ENCODE results near the gene NXPE3. TPM values are rescaled to one million over a fixed set of nuclear protein-coding genes. Genes with fewer than 3 reads are reported as not detected.

Gene NXPE3
- total RNA-seq (2014; rRNA removed; shearing (Covaris generic)) (16.7 and 17.9 TPM in 2 replicates), total RNA-seq (2022) (59.2 and 64.3 TPM in 2 replicates), Bru-seq, nascent RNA (percentile 92 among the genes with signal in this experiment), BruChase-seq, experiment 1, labeled RNA remaining after a 6-hour chase (percentile 93 among the genes with signal in this experiment), BruChase-seq, experiment 2, labeled RNA remaining after a 2-hour chase (percentile 94 among the genes with signal in this experiment)
- long read RNA-seq, full-length matches to known transcripts, result 50 of 140 reads
- long read RNA-seq, partial matches to known transcripts, result 17 of 140 reads
- long read RNA-seq, other reads (novel, unspliced or antisense), result 73 of 140 reads

DNA sequence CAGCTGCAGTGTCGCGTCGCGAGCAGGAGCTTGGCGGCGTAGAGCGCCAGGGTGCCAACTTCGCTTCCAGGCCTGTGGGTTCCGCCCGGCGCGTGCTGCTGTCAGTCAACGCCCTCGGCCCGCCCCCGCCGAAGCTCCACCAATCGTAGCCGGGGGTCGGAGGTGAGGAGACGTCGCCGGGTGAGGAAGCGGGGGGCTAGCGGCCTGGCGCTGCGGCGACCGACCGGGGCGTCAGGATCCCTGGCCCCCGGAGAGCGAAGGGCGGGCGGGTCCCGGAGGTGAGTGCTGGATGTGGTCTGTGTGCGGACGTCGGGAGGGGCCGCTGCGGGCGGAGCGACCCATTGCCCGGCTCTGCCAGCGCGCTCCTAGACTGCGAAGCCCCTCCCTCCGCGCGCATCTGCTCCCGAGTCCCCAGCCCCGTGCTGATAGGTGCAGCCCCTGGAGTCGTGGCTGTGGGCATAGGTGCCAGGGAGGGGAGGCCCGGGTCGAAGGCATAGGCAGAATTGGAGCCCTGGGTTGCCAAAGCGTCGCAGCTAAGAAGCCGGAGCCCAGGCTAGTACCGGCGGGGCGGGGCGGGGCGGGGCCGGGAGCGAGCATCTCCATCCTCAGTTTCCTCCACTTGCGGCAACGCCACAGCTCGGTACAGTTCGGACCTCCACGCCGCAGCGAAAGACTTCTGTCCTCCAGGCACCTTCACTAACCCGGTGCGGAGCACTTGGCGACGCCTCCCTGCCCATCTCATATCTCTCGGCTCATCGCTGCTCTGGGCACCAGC, at the start of gene NXPE3:
TSS of gene NXPE3 (plus strand) at position 165 of the 775 bp plus-strand sequence. CDS start 6,386 bp downstream, outside the sequence.
- Histone ChIP-seq H3K4me3 (ENCODE audit: low read depth, low read length, poor library complexity, severe bottlenecking) (peak within 1 kb of the TSS; percentile 77), H3K36me3 (ENCODE audit: insufficient read depth, low read length) (peaks cover 37% of the 10 kb centered on the region), H3K9me2 (ENCODE audit: insufficient read depth, low read length) (no peaks in the 10 kb centered on the region), H2AFZ (ENCODE audit: low read length) (peak within 1 kb of the TSS; percentile 80), H3K79me2 (ENCODE audit: insufficient read depth, low read depth, low read length) (peaks cover 42% of the 10 kb centered on the region), H4K20me1 (ENCODE audit: insufficient read depth, low read length) (peaks cover 14% of the 10 kb centered on the region; the same call in 1 of the 2 replicates), H3K9me3 (ENCODE audit: low read length) (no peaks in the 10 kb centered on the region), H3K4me1 (ENCODE audit: insufficient read depth, low read length, poor library complexity, severe bottlenecking) (peaks cover 62% of the 10 kb centered on the region), H3K27ac (ENCODE audit: low read depth, low read length, poor library complexity, severe bottlenecking) (peak within 1 kb of the TSS; percentile 87), H3K4me2 (ENCODE audit: low read length) (peak within 1 kb of the TSS; percentile 96)
- ChIA-PET CTCF (ENCODE audit: unreplicated experiment) (interaction anchor here (0.6 kb wide), 1 partner anchor 14 kb away, joined by 3 read pairs; no protein-coding TSS in a partner anchor), POLR2A (interaction anchor here (0.6 to 3.4 kb wide), 12 partner anchors 10 to 72 kb away, joined by 3 to 19 read pairs (median 4); partner anchors contain the start of gene CEP97)
- intact Hi-C loops (cut with micrococcal nuclease; ENCODE audit: unreplicated experiment), result loop anchor here (1.0 to 2.0 kb wide), 3 partner anchors 13 to 78 kb away; partner anchors contain the start of gene CEP97
- no TSS peak for BruUV-seq (replicated peaks)
- TF ChIP-seq, protein P1, sequence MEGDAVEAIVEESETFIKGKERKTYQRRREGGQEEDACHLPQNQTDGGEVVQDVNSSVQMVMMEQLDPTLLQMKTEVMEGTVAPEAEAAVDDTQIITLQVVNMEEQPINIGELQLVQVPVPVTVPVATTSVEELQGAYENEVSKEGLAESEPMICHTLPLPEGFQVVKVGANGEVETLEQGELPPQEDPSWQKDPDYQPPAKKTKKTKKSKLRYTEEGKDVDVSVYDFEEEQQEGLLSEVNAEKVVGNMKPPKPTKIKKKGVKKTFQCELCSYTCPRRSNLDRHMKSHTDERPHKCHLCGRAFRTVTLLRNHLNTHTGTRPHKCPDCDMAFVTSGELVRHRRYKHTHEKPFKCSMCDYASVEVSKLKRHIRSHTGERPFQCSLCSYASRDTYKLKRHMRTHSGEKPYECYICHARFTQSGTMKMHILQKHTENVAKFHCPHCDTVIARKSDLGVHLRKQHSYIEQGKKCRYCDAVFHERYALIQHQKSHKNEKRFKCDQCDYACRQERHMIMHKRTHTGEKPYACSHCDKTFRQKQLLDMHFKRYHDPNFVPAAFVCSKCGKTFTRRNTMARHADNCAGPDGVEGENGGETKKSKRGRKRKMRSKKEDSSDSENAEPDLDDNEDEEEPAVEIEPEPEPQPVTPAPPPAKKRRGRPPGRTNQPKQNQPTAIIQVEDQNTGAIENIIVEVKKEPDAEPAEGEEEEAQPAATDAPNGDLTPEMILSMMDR (conservative IDR thresholded peaks at IDR 0.05; ENCODE audit: low read length), result no peak
- TF ChIP-seq EZH2phosphoT487 (IDR thresholded peaks at IDR 0.05; ENCODE audit: borderline replicate concordance, low read depth, low read length), result no peak
- peak; percentile 92 for DNase-seq (ENCODE audit: low spot score)

DNA sequence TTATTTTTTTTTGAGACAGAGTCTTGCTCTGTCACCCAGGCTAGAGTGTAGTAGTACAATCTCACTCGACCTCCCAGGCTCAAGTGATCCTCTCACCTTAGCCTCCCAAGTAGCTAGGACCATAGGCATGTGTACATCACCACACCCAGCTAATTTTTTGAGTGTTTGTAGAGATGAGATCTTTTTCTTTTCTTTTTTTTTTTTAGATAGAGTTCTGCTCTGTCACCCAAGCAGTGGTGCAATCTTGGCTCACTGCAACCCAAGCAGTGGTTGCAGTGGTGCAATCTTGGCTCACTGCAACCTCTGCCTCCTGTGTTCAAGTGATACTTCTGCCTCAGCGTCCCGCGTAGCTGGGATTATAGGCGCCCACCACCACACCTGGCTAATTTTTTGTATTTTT, 49.4 kb upstream of the NXPE3 start:
- ChIA-PET CTCF (ENCODE audit: unreplicated experiment) (no interaction called here), POLR2A (interaction anchor here (0.6 to 1.0 kb wide), 3 partner anchors 38 to 51 kb away, joined by 3 to 4 read pairs (median 3); no protein-coding TSS in a partner anchor)
- no peaks in the 10 kb centered on the region for H4K20me1 ChIP-seq (ENCODE audit: insufficient read depth, low read length)
- peaks cover 82% of the 10 kb centered on the region for H3K36me3 ChIP-seq (ENCODE audit: insufficient read depth, low read length)
- H3K4me1 ChIP-seq (ENCODE audit: insufficient read depth, low read length, poor library complexity, severe bottlenecking), result peaks cover 17% of the 10 kb centered on the region
- peaks cover 54% of the 10 kb centered on the region for H3K79me2 ChIP-seq (ENCODE audit: insufficient read depth, low read depth, low read length)
- no peak overlapping the region for H2AFZ ChIP-seq (ENCODE audit: low read length)
- no peak for DNase-seq (ENCODE audit: low spot score)
- no peak overlapping the region for H3K4me3 ChIP-seq (ENCODE audit: low read depth, low read length, poor library complexity, severe bottlenecking)
- TF ChIP-seq EZH2phosphoT487 (IDR thresholded peaks at IDR 0.05; ENCODE audit: borderline replicate concordance, low read depth, low read length), result no peak
- TF ChIP-seq, protein P1 (conservative IDR thresholded peaks at IDR 0.05; ENCODE audit: low read length), result no peak
- H3K9me2 ChIP-seq (ENCODE audit: insufficient read depth, low read length), result no peaks in the 10 kb centered on the region
- no peak overlapping the region for H3K4me2 ChIP-seq (ENCODE audit: low read length)
- intact Hi-C loops (cut with micrococcal nuclease; ENCODE audit: unreplicated experiment), result no loop called here
- no peaks in the 10 kb centered on the region for H3K9me3 ChIP-seq (ENCODE audit: low read length)
- H3K27ac ChIP-seq (ENCODE audit: low read depth, low read length, poor library complexity, severe bottlenecking), result no peak overlapping the region
- BruUV-seq (replicated peaks), result no TSS peak
